Fibroblast of villous mesenchyme (primary cell): Measurements from ENCODE around the gene SLC22A7. TPM values are rescaled to one million over a fixed set of nuclear protein-coding genes. Genes with fewer than 3 reads are reported as not detected.

Source experiments
- DNase-seq: peaks from one replicate; pipeline ENCODE4 v3.0.0-alpha.2; 2010; ENCODE audit warnings: low read depth
- H3K4me3 ChIP-seq: 2 replicates; pipeline ENCODE4 v1.5.1; 2011; ENCODE audit warnings: low read depth, mild to moderate bottlenecking, low read length
- CTCF ChIP-seq: IDR thresholded peaks from 2 replicates; pipeline ENCODE4 v1.5.1; 2012; ENCODE audit warnings: low read depth, mild to moderate bottlenecking, low read length; ENCODE audit not compliant: insufficient read depth
- total RNA-seq: library from RNA; depleted of rRNA; stranded (reverse); fragments of >200 nt; gene quantifications from 2 replicates; pipeline ENCODE4 v1.2.3, GENCODE V29; 2012

The SLC22A7 gene
- total RNA-seq, 1 donor: not detected

DNA sequence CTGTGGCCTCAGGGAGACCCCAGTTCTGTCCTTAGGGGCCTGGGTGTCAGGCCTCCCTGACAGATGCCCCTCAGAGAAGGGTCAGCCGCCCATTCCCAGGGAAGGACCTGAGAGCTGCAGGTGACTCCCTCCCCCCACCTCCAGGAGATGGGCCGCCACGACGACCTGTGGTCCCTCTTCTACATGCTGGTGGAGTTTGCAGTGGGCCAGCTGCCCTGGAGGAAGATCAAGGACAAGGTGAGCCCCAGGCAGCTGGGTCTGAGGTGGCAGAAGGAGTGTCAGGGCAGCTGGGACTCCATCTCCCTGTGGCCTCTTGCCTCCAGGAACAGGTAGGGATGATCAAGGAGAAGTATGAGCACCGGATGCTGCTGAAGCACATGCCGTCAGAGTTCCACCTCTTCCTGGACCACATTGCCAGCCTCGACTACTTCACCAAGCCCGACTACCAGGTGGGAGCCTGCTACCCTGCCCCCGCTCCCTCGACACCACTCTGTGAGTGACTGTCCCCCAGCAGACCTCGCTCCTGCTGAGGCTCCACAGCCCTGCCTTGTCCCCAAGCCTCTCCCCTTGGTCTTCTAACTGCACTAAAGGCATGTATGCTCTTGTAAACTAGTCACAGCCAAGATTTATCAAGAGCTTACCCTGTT, 42.5 kb upstream of the SLC22A7 start:
- DNase-seq: no peak
- no peak overlapping the region for H3K4me3 ChIP-seq
- no peak for TF ChIP-seq CTCF

DNA sequence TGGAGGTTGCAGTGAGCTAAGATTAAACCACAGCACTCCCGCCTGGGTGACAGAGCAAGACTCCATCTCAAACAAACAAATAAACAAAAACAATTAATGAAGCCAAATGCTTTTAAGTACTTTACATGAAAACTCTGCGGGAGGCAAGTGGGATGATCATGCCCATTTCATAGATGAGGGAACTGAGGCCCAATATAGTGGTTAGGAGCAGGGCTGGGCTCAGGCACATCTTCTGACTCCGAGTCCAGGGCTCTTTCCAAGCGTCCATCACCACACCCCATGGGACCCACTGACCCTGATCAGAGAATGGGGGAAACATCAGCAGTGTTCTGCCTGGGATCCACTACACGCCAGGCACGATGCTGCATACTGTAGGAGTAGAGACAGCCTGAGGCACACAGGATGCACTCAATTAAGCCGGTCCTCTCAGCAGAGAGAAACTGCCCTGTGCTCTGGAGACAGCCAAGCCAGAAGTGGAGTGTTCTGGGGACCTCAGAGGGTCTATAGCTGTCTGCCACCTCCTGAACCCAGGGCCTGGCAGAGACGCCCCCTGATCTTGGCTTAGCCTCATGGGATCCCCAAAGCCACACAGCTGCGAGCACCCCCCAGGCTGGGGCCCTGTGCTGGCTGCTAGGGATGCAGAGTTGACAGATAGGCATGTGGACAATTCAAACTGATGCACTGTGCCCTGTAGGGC, 41.2 kb upstream of the SLC22A7 start:
- DNase-seq: no peak
- H3K4me3 ChIP-seq: no peak overlapping the region
- TF ChIP-seq CTCF: no peak

GRCh38 chr6:43257367-43258145, 40.5 kb upstream of the SLC22A7 start:
- TF ChIP-seq CTCF: no peak
- no peak overlapping the region for H3K4me3 ChIP-seq
- no peak for DNase-seq

GRCh38 chr6:43258180-43258579, 39.9 kb upstream of the SLC22A7 start:
- DNase-seq: no peak
- H3K4me3 ChIP-seq: no peak overlapping the region
- no peak for TF ChIP-seq CTCF

DNA sequence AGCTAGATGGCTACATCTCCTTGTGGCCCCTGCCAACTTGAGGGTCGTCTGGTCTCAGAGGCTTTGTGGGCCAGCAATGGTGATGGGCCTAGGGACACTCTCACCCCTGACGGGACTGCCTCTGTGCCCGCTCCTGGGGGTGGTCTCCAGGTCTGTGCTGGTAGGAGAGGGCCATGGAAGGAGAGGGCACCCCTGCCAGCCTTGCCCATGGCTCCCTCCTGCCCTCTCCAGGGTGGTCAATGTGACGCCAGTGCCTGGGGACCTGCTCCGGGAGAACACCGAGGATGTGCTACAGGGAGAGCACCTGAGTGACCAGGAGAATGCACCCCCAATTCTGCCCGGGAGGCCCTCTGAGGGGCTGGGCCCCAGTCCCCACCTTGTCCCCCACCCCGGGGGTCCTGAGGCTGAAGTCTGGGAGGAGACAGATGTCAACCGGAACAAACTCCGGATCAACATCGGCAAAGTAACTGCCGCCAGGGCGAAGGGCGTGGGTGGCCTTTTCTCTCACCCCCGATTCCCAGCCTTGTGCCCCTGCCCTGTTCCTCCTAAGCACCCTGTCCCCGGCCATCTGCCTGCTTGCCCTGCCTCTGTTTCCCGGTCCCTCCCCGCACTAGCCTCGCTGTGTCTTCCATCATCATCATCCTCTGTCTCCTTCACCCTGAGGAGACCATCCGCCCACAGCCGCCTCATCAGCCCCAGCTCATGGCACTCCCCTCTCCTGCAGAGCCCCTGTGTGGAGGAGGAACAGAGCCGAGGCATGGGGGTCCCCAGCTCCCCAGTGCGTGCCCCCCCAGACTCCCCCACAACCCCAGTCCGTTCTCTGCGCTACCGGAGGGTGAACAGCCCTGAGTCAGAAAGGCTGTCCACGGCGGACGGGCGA, 39.0 kb upstream of the SLC22A7 start:
- TF ChIP-seq CTCF: no peak
- H3K4me3 ChIP-seq: no peak overlapping the region
- DNase-seq: no peak

DNA sequence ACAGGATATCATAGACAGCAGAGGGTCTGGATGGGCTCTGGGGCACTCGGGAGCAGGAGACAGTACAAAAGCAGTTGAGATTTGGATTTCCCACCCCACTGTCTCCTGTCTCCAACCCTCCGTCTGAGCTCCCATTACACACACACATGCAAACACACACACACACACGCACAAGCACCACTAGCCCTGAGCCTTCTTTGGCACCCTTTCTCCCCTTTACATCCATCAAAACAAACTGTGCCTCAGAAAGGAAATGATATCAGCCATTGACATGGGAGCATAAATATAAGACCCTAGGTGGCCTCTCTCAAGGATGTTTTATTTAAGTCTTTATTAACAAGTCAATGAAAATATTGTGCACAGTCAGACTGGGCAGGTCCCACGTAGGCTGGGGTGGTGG, 37.3 kb upstream of the SLC22A7 start:
- H3K4me3 ChIP-seq: no peak overlapping the region
- no peak for TF ChIP-seq CTCF

More for the DNA sequence above, 37.3 kb upstream of the SLC22A7 start:
- no peak for DNase-seq
